Fibroblast of pulmonary artery (primary cell): ENCODE measurements around the gene PUDP.

Experiments
- DNase-seq: peaks from one replicate; pipeline ENCODE4 v3.0.0-alpha.2; 2010; ENCODE audit warnings: low read depth
- H3K4me3 ChIP-seq: replicated peaks from 2 replicates; pipeline ENCODE4 v1.5.1; 2011; ENCODE audit warnings: low read depth, mild to moderate bottlenecking, control low read depth, low read length, moderate library complexity
- CTCF ChIP-seq: IDR thresholded peaks from 2 replicates; pipeline ENCODE4 v1.5.1; 2011; ENCODE audit warnings: mild to moderate bottlenecking, control low read depth, low read length, inconsistent platforms; ENCODE audit errors: missing control alignments

The PUDP gene

GRCh38 chrX:7069556-7069955, 78.4 kb downstream of the PUDP start:
- TF ChIP-seq CTCF: no peak
- no peak for DNase-seq
- no peak overlapping the region for H3K4me3 ChIP-seq

- TF ChIP-seq CTCF: peak; percentile 39
- DNase-seq: peak; percentile 8
- no peak overlapping the region for H3K4me3 ChIP-seq
These were observed 79.0 kb downstream of the PUDP start for GRCh38 chrX:7068939-7069367.

- no peak for DNase-seq
- TF ChIP-seq CTCF: no peak
- no peak overlapping the region for H3K4me3 ChIP-seq
These were observed 80.7 kb downstream of the PUDP start for GRCh38 chrX:7067256-7067655.

GRCh38 chrX:7065473-7065872, 82.5 kb downstream of the PUDP start:
- DNase-seq: no peak
- TF ChIP-seq CTCF: no peak
- no peak overlapping the region for H3K4me3 ChIP-seq

GRCh38 chrX:7062903-7063302, 85.0 kb downstream of the PUDP start:
- H3K4me3 ChIP-seq: no peak overlapping the region
- TF ChIP-seq CTCF: no peak
- DNase-seq: peak; percentile 7

- peak; percentile 10 for DNase-seq
- no peak for TF ChIP-seq CTCF
- no peak overlapping the region for H3K4me3 ChIP-seq
These were observed 85.7 kb downstream of the PUDP start for GRCh38 chrX:7062276-7062675.

- no peak overlapping the region for H3K4me3 ChIP-seq
- no peak for DNase-seq
- no peak for TF ChIP-seq CTCF
These were observed 86.5 kb downstream of the PUDP start for GRCh38 chrX:7061429-7061828.
